Measurements from ENCODE around the gene QRFP.

The QRFP gene

DNA sequence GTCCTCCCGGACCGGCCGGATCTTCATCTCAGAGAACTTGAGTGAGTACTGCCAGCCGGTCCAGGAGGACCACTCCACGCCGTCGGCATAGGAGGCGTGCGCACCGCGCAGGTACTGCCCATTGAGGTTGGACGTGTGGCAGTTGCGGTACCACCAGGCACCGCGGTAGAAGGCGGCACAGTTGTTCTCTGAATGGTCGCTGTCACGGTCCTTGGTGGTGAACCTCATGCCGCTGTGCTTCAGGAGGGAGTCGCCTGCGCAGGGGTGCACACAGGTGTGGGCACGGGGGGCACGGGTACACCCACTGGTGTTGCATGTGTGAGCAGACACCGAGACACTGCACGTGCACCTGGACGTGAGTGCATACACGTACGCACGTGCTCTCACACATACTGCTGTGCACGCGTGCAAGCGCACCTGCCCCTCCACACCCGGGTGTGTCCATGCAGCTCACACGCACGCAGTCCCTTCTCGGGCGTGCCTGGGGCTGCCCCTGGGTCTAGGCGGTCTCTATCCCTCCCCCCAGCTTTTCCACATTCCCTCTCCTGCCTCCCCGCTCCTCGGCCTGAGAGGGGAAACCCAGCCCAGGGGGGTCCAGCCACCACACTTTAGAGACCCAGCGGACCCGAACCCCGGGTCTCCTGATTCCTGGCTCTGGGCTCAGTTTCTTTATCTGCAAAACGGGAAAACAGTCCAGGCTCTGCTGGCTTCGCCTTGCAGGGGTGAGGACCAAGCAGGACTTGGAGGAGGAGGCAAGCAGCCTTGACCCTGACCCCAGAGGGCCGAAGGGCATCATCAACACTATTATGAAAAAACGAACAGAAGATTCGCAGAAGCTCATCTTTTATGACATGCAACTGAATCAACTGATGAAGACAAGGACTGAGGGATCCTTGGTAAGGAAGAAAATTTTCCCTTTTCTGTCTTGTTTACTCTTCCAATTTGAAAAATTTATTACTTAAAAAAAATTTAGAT, 7.7 kb upstream of the QRFP start:
- DNase-seq = no peak

DNA sequence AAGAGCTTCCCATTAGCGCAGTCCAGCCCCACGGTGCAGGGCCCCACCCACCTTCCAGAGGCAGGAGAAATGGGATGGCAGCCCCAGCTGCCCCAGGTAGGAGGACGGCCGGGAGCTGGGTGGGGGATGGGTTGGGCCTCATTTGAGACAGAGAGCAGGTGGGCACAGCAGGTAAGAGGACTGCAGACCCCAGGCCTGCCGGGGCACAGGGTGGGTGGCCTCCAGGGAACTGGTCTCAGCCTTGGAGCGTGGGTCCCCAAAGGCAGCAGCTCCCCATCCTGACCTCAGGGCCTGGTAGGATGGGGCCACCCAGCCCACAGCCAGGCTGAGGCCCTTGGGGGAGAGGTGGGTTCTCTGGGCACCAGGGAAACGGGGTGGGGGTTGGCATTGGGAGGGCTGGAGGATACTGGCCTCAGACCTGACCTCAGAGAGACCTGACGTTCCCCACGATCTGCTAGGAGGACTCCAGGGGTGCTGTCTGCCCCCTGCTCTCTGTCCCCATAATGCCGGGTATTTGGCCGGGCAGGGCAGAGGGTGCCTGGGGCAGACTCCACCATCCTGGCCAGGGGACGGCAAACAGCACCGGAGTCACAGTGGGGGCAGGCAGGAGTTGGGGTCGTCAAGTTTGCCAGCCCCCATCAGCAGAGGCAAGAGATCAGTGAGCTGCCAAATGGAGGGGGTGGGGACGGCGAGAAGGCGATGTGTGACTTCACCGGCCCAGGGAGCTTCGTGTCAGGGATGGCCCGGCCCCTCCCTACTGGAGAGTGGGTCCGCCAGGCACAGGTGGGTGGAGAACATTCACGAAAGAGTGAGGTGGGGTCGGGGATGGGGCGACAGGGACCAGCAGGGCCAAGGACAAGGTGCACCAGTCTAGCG, 6.8 kb upstream of the QRFP start:
- DNase-seq = no peak

DNA sequence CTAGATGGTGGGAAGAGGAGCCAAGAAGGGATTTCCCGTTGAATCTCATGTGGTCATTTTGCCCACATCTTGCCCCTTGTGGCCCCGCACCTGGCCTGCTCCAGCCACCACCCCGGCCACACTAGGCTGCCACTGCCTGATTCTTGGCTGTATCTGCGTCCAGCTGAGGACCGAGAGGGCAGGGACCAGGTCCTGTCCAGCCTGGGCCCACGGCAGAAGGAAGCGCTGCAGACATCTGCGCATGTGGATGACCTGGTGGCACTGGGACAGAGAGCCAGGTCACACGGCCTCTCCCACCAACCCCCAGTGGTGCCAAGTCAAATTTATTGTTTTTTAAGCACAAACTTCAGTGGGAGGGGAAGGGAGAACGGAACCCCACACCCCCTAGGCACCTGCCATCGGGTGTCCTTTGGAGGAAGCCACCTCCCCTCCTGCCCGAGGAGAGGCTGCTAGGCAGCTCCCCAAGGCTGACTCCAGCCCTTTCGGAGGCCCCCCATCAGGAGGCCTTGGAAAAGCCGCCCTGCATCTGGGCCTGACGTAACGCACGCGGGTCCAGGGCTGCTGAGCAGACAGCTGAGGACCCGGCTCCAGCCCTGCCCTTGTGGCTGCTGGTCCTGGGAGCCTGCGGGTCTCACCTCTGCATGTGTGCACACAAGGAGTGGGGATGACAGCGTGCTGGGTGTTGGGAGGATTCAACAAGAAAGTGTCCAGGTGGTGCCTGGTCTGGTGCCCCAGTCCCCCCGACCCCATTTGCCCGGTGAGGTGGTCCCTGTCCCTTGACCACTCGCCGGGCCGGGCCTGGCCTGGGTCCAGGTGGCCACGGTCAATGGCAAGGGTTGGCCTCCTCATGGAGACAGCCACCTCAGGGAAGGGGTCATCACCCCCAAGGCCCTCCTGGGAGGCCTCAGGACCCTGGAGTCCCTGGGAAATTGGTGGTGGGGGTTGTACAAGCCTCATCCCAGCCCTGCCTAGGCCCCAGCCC, 5.9 kb upstream of the QRFP start:
- no peak for DNase-seq

DNA sequence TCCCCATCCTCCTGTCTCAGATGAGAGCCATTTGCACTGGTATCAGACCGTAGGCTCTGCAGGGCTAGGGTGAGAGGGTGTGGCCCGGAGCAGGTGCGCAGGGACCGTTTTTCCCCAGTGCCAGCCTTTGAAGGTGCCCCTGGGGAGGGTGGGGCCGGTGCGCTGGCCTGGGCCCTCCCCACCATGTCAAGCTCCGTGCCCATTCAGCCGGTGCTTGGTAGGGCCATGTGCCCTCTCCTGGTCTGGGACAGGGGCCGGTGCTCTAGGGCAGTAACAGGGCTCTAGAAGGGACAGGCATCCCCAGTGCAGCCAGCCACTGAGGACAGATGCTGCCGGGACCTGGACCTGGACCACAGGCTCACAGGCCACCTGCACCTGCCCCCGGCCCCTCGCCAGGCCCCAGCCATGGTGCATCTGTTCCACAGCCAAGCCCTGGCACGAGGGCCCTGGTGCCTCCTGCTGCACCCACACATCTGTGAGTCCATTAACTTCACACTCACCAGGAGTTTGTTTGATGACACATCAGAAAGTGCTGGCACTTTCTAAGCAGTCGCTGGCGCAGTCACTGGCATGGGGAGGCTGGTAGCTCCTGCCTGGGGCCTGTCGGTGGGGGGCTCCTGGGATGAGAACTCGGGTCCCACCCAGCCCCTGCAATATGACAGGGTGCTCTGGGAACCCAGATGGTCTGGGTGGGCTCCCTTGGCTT, 5.0 kb upstream of the QRFP start:
- no peak for DNase-seq

DNA sequence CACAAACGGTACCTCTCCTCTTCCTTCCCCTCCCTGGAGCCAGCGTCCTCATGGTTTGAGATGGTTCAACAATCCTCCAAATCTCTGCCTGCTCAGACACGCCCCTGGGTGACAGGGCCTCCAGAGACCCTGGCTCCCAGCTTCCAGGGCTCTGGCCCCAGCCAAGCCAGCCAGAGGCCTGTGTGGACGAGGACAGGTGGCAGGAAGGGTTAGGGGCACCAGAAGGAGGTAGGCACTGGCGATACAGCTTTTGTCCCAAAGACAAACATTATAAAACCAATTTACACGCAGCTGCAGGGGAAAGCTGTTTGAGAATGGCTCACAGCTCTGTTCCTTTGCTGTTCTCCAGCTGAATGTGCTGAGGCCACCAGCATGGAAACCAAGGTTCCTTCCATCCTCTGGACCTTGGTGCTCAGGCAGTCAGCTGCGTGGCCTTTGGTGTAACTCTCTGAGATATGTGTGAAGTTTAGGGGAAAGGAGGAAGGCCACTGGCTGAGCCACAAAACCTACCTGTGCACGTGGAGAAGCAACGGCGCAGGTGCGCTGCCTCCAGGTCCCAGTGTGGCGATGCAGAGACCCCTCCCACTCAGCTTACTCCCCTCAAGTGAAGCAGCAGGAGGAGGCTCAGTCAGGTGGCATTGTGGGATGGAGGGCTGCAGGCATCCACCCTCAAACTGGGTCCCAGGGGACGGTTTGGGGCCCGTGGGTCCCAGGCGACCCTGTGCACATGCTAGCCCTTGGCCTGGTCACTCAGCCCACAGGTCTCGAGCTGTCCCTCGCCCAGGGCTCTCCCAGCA, 4.3 kb upstream of the QRFP start:
- peak; percentile 16 for DNase-seq

DNA sequence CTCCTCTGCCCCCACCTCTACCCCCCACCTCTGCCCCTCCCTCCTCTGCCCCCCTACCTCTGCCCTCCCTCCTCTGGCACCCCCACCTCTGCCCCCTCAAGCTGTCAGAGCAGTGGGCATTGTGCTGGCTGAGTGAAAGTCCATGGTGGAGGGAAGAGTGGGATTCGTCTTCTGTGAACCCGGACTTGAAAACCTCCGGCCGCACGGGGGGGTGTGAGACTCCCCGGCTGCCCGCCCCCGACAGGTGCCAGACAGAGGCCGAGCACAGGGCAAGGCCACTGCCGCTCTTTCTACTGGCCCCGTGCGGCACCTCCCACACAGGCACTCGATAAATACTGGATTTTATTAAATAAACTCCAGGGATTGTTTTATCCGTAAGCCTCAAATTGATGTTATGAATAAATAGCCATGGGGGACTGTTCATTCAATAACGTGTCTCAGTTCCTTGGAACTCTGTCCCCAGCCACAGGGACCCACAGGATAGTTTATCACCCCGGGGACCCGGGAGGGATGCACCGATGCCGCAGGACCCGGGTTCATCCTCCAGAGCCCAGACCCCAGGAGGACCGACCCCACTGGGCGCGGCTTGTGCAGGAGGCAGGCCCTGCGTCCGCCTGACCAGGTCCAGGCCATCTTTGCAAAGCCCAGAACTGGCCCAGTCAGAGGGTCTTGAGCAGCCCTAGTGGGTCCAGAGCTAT, 2.6 kb upstream of the QRFP start:
- no peak for DNase-seq

DNA sequence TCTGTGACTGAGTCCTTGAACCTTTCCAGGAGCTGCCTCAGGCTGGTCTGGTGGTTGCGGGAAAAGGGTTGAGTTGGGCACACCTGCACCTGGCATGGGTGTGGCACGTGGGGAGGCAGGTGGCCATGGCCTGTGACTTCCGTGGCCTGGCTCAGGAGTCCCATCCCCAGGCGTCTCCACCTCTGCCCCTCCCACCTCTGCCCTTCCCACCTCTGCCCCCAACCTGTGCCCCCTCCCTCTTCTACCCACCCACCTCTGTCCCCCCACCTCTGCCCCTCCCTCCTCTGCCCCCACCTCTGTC, 1.9 kb upstream of the QRFP start:
- no peak for DNase-seq

DNA sequence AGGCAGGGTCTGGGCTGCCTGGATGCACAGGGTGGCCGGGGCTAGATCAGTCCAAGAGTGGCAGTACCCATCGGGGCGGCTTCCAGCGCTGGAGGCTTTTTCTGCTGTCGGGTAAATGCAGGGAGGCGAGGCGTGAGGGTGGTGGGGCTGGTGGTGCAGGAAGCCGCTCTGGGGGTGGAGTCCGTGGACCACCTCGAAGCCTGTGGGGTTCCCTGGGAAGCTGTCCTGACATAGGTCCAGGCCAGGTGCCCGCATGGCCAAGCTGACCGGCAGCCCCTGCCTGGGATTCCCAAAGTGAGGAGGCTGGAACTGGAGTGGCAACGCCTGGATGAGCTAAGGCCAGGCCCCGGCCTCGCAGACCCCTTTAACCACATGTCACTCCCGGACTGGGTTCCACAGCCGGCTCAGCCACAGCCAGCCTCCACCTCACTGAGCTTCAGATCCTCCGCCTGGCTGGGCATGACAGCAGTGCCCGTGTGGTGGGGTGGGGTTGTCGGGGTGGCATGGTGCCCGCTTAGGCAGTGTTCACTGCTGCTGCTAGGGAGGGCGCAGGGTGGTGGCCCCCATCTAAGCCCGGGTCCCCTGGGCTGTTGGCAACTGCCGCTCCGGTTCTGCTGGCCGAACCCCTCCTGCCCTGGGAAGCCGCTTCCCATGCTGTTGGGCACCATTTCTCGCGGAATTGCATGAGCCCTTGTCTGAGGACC, 1.4 kb upstream of the QRFP start:
- no peak for DNase-seq

DNA sequence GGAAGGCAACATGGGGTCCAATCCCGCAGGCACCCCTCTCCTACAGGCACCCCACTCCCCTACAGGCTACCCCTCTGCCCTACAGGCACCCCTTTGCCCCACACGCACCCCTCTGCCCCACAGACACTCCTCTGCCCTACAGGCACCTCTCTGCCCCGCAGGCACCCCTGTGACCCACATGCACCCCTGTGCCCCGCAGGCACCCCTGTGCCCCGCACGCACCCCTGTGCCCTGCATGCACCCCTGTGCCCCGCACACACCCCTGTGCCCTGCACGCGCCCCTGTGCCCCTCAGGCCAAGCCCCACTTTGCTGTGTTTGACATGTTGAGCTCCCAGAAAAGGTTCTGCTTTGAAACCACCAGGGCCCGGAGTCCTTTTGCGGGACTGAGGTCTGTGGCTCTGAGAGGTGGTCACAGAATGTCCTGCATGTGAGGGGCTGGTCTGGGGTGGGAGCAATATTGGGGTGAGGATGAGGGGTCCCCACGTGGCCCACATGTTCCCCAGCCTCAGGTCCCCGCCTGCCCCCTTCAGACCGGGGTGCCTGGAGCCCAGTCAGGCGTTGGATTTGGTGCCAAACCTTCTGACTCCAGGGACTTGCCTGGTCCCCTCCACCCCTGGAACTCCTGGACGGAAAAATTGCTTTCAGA, 616 bp upstream of the QRFP start:
- no peak for DNase-seq

DNA sequence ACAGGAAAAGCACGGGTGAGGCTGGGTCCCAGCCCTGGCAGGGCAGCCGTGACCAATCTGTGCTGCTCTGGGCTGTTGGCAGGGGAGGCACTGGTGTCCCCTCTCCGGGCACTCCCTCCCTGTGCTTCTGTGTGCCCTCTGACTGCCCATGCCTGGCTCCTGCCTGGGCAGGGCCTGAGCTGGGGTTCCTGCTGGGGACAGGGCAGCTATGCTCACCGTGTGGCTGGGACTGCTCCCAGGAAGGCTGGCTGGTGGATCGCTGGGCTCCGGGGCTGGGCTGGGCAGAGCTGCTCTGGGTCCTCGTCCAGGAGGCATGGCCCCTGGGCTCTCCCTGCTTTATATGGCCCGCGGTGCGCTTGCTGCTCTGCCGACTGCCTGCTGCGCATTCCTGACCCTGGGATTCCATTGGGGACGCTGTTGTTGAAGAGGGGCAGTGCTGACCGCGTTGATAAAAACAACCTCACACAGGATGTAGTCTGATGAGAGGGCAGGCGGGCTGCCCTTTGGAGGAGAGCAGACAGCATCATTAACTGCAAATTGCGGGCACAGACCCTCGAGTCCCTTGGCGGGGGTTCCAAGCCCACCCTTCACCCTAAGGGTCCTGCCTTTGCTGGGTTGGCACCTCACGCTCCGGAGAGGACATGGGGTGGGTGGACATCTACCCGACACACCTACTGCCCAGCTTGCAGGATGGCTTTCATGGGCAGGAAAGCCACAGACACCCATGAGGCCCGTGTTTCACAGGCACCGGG, 955 bp downstream of the QRFP start:
- DNase-seq = no peak

DNA sequence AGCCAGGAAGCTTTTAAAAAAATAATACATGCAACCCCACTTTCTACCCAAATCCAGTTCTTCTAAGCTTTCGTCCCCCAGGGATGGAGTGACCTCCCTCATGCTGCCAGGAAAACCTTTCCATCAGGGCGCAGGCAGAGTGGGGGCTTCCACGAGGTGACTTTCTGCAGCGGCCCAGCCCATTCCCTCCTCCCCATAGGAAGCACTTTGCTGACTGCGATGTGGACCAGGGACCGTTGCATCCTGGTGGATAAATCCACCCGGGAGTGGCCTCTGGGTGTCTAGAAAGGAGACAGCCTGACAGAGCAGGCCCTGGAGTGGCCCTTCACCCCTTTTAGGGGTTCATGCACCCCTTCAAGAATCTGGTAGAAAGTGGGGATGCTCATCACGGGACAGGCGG, 1.6 kb downstream of the QRFP start:
- no peak for DNase-seq

DNA sequence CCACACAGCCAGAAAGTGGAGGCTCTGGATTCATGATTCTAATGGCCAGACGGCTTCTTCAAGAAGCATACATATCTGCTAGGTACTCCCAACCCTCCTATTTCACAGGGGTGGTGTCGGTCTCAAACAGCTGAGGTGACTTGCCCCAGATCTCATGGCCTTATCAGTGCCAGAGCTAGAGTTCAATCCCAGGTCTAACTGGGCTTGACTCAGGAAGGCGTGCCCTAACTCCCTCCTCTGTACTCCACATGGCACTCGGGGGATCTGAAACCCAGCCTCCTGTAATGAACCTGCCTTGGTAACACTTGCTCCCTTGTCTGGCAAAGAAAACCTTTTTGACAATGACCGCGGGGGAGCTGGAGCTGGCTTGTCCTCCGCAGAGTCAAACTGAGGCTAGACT, 2.1 kb downstream of the QRFP start:
- DNase-seq = no peak

DNA sequence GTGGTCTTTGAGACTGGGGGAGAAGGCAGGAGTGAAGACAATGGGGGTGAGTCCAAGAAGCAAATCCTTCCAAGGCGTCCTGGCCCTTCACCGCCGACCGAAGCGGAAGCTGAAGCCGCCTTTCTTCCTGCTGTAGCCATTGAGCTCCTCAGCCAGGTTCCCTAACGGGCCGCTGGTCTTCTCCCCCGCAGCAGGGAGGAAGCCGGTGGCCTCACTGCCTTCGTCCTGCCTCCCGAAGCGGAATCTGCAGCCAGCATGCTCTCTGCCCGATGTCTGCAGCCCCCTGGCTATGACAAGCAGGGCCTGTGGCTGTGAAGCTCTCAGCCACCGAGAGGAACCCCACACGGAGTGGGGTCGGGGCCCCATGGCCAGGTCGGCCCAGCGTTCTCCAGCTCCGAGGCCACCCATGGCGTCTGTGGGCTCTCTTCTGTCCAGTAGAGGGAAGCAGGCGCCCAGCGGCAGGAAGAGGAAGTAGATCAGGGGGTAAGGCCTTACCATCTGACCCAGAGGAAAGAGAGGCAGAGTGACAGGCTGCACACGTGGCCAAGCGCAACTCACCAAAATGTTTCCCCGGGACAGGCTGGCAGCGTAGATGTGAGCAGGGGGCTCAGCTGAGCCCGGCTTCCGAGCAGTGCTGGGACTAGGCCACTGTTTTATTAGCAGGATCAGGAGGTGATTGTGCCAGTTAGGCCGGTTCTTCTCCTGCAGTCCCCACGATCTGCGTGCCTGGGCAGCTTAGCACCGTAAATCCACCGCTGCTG, 3.1 kb downstream of the QRFP start:
- no peak for DNase-seq

DNA sequence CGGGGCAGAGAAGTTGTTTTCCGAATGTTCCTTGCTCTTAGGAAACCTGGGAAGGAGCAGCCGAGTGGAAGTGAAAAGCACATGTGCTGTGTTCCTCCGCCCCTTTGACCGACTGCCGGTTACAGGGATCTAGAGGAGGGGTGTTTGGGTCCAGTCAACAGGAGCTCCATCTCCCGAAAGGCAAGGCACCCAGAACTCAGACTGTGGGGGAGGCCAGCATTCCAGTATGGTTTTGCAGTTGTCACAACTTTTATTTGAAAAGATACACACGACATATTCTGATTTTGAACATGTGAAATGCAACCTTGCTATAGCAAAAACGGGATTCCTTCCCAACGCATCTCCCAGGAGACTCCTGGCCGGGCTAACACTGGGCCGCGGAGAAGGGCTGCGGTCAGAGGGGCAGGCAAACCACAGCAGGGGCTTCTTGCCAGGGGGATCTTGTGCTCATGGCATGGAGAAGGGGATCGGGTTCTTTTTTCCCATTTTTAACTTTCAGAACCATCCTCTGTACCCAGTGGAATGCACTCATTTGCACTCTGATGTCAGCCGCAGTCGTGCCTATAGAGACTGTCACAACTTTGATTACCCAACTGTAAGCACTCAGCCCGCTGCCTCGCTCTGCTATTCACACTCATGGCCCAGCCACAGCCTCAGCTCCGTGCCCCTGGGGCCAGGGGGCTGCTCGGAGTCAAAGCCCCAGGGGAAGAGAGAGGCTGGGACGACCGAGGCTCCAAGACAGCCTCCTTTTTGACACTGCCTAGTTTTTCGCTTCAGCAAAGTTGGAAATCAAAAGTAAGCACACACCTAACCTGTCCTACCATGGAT, 3.9 kb downstream of the QRFP start:
- DNase-seq = no peak

DNA sequence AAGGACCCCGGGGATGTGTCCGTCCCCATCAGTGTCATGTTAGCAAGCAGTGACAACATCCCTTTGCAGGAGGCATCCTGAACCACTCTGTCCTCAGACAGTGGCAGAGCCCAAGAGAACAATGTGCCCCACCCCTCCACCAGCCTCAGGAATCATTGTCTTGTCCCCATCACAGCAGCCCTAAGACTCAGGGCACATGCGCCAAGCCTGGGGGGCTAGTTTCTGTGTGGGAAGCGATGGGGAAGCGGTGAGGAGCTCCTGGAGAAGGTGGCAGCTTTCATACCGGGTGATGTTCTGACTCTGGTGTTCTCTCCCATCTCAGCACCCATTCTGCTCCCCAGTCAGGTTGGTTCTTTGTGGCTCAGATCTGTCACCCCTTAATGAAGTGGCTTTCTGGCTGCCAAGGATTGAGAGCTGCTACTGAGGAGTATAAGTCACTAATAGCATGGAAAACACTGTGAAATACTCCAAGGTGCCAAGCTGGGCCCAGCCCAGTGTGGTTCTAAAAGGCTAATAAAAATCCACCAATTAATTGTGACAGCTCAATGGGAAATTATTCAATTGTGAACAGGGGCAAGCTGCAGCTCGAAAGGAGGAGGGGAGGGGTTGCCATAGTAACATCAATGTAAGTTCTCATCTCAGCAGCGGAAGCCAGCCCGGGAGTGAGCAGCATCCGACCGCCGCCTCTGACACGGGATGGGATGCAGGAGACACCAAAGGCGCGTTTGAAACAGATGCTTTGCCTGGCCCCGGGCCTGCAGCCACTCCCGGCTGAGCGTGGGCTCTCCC, 4.7 kb downstream of the QRFP start:
- DNase-seq = no peak
